Measurements from ENCODE around the gene SMIM17.

The SMIM17 gene

DNA sequence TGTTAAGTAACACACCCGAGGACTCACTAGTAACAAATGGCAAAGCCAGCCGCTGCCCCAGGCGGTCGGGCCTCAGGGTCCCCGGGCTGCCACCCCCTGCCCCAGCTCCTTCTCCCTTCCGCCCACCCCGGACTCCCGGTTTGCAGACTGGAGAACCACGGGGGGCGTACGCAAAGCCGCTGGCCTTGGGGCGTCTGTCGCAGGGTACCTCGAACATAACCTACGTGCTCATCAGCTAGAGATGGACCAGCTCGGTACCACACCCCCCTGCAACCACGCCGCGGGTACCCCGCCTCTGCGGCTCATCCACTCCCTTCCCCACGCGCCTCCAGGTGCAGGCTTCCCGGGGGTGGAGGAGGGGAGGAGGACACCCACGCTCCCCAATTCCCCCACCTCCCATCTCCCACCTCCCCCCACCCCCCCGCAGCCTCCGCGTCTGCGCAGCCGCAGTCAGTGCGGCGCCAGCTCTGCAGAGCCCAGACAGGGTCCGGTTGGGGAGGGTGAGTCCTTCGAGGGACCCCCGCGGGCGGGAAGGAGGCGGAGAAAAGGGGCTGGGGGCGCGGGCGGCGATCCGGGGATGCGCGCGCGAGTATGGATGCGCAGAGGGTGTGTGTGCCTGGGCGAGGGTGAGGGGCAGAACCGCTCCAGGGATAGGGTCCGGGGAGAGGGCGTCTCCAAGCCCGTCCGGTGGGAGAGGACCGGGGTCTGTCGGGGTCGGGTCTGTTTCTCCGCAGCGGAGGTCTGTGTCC lies at the start of gene SMIM17:
SMIM17 (plus strand) TSS at position 449 of the 749 bp plus-strand sequence. CDS start 2,509 bp downstream, outside the sequence.
- DNase-seq (ENCODE audit: low read depth), result no peak

DNA sequence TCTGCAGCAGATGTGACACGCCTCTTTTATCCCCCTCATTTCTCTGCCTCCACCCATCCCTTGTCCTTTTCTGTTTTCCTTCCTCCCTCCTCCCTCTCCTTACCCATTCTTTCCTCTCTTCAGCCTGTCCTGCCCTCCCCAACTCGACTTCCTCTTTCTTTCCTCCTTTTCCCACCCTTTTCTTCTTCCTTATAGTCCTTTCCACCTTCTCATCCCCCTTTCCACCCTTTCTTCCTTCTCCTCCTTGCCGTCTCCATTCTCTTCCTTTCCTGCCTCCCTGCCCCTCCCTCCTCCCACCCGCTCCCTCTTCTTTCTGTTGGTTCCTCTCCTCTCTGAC lies 48.5 kb upstream of the SMIM17 start:
- no peak for DNase-seq (ENCODE audit: low read depth)

DNA sequence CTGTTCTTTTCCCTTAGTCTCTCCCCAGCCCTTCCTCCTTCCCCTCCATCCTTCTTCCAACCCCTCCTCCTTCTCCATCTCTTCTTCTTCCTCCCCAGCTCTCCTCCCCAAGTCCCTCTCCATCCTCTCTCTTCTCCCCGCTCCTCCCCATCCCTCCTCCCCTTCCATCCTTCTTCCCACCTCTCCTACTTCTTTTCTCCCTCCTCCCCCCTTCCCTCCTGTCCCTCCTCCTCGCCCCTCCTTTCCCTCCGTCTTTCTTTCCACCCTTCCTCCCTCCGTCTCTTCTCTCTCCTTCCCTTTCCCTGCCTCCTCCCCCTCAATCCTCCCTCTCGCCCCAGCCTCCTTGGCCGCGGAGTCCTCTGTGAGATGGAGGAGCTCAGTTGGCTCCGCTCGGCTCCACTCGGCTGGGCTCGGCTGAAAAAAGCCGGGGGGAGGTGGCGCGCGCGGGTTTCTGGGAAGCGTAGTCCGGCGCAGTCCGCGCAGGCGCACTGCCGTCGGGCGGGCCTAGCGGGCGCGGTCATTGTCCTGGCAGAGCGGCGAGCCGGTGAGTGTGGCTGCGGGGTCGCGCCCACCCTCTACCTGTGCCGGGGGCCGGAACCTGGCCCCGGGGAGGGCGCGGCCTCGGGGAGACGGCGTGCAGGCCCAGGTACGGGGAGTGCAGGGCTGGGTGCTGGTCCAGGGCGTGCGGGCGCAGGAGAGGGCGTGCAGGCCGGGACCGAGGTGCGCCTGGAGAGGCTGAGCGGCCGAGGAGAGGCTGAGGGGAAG lies 48.0 kb upstream of the SMIM17 start, which contains the start of gene ZNF71:
ZNF71 (plus strand) TSS at position 520 of the 765 bp plus-strand sequence. CDS start 6,257 bp downstream, outside the sequence.
- DNase-seq (ENCODE audit: low read depth), result peak; percentile 84

DNA sequence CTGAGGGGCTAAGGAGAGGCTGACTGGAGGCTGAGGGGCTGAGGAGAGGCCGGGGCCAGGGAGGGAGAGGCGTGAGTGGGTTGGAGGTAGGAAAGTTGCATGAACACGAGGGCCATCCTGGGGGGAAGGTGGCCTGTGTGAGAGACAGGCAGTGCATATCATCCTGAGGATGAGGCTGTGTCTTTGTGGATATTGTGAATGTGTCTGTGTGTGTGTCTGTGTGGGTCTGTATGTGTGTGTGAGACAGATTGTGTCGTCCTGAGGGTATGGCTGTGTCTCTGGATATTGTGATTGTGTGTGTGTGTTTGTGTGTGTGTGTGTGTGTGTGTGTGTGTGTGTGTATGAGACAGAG lies 47.4 kb upstream of the SMIM17 start:
- no peak for DNase-seq (ENCODE audit: low read depth)

DNA sequence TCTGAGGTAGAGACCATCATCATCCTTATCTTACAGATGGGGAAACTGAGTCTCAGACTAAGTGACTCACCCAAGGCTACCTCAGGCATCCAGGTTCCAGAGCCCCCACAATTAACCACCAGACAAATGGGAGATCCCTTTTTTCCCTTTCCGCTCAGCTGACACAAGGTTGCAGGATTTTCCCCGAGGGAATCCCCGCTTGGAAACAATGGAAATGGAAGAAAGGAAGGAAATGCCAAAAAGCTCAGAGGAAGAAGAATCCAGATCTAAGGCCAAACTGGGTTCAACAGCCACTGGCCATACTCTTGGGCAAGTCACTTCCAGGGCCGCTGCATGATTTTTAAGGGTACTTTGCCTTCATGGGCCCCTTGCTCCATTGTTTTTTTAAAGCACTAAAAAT lies 46.3 kb upstream of the SMIM17 start:
- DNase-seq (ENCODE audit: low read depth), result no peak

DNA sequence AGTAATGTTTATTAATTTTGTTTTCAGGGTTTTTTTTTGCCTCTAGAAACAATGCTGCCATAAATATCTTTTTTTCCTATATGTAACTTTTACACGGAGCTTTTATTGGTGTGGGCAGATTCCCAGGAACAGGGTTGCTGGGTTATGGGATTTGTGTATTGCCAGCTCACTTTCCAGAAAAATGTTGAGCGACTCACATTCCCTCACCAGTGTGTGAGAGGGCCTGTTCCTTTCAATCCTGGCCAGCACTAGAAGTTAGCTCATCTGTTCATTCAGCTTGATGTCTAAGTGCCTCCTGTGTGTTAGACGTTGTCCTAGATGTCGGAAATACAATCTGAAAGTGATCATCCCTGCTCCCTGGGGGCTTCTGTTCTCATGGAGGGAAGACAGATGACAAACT lies 45.3 kb upstream of the SMIM17 start:
- no peak for DNase-seq (ENCODE audit: low read depth)

DNA sequence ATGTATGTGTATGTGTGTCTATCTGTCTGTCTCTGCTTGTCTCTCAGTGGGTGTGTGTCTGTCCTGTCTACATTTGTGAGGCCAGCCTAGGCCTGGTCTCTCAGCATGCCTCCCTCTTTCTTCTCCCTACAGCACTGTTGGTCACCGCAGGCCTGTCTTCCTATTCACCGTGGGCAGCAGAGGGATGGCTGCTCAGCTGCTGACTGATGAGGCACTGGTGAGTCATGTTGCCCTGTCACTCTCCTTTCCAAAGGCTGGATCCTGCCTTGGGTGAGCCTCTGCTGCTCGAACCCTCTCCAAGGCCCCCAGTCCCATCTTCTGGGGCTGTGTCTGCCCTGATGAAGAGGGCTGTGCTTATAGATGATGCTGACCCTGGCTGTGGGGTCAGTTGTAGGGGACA lies 41.6 kb upstream of the SMIM17 start:
- DNase-seq (ENCODE audit: low read depth), result no peak

DNA sequence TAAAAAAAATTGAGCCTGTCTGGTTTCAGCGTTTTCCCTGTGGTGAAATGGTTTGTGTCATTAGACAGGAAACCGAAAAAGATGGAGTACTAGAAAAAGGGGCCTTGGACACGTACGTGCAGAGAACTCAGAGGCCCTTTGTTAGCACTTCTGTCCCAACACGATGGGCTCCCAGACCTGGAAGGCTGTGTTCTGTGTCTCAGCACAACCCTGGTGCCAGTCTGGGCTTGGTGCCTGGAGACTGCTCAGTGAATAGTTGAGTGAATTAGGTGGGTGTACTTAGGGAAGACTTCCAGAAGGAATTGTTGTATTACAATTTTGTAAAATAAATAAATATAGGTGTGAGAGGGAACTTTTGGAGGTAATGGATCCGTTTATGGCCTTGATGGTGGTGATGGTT lies 39.1 kb upstream of the SMIM17 start:
- no peak for DNase-seq (ENCODE audit: low read depth)

DNA sequence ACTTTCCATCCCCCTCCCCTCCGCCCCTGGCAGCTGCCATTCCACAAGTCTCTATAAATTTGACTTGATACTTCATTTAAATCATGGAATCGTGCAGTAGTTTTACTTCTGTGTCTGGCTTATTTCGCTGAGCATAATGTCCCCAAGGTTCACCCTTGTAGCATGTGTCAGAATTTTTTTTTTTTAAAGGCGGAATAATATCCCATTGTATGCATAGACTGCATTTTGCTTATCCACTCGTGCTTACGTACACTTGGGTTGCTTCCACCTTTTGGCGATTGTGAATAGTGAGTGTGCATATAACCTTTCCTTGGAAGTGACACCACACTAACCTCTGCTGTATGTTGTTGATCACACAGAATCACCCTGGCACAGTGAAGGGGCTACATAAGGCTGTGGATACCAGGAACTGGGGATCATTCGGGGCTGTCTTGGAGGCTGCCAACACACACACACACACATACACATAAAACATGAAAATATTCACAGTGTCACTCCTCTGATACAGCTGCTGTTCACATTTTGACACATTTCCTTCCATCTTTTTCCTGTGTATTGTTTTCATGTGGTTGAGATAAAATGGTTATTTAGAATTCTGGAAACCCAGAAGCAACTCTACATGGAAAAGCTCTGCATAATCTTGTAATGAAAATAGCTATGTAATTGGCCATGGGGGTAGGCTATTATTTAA lies 34.5 kb upstream of the SMIM17 start:
- DNase-seq (ENCODE audit: low read depth), result no peak

DNA sequence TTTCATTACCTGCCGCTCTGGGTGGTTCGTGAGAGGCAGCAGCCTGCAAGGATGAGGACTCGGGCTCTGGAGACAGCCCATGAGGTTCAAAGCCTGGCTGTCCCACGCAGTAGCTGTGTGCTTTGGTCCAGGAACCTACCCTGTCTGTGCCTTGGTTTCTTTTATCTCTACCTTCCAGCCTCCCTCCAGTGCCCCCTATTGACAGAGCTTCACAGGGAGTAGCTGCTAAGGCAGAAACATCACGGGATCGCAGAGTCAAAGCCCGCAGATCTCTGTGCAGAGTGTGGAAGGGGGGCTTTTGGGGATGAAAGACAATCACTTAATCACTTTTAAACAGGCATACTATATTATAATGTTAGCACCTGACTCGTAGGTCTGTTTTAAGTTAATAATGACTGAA lies 31.7 kb upstream of the SMIM17 start:
- DNase-seq (ENCODE audit: low read depth), result no peak

DNA sequence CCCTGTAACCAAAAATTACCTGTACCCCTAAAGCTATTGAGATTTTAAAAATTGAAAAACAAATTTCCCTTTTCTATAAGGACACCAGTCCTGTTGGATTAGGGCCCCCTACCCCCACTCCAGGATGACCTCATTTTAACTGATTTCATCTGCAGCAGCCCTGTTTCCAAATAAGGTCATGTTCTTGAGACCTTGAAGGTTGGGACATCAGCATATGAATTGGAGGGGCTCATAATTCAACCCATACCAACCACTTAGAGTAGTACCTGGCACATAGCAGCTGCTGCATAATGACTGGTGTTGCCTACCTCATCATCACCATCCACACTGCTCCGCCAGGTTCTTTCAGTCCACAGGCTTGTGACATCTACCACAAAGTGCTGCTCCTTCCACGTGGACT lies 30.2 kb upstream of the SMIM17 start:
- DNase-seq (ENCODE audit: low read depth), result no peak

DNA sequence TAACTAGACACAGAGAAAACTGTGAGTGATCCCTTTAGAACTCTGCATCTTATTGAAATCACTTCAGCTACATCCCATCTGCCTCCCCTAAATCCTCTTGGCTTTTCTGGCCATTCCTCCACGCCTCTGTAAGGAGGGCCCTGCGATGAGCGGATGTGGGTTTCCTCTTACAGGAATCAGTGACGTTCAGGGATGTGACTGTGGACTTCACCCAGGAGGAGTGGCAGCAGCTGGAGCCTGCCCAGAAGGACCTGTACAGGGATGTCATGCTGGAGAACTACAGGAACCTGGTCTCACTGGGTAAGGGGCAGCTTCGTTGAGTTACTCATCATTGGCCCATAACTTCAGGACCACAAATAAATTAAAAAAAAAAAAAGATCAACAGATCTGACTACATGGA lies 29.3 kb upstream of the SMIM17 start:
- no peak for DNase-seq (ENCODE audit: low read depth)

DNA sequence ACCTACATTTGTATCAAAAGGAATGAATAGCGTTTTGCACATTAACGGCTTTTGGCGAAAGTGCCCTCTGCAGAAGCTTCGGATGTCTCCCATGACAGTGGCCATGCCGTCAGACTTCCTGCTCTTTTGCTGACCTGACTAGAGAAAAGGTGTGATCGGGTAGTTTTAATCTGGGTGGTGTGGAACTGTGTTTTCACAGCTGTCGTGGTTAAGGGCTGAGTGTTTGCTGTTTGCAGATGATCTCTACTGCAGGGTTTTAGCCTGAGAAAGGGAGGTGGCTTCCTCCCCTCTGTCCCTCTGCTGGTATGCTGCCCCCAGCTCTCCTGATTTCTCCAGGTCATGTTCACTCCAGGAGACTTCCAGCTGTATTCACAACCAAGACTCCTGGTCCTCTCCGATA lies 25.4 kb upstream of the SMIM17 start:
- no peak for DNase-seq (ENCODE audit: low read depth)

DNA sequence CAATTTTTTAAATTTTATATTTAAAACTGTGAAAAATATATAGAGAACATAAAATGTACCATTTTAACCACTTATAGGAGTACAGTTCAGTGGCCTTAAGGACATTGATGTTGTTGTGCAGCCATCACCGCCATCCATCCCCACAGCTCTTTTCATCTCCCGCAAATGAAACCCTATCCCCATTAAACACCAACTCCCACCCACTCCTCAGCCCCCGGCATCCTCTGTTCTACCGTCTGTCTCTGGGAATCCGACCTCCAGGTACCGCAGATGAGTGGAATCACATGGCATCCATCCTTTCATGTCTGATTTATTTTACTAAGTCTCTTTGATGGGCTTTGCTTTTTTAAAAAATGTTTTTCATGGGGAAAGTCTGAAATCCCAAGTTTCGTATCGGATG lies 23.8 kb upstream of the SMIM17 start:
- no peak for DNase-seq (ENCODE audit: low read depth)

DNA sequence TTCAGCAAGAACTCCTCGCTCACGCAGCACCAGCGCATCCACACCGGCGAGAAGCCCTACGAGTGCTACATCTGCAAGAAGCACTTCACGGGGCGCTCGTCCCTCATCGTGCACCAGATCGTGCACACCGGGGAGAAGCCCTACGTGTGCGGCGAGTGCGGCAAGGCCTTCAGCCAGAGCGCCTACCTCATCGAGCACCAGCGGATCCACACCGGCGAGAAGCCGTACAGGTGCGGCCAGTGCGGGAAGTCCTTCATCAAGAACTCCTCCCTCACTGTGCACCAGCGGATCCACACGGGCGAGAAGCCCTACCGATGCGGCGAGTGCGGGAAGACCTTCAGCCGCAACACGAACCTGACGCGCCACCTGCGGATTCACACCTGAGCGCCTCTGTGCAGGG lies 20.6 kb upstream of the SMIM17 start:
- no peak for DNase-seq (ENCODE audit: low read depth)

DNA sequence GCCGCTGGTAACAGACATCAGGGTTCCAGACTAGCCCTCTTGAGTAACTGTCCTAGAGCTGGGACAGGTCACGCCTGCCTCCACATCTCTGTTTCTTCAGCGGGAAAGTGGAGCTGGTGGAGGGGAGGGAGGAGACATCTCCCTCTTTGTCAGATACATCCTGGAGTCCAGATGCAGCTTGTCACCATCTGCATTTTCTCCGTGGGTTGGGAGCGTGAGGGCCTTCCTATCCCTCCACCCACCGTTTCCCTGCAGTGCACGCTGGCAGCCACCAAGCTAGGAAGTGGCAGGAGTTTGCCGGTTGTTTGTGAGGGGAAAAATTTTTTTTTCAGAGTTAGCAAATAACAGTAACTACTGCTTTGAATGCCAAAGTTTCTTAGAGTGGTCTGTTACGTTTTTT lies 20.0 kb upstream of the SMIM17 start:
- no peak for DNase-seq (ENCODE audit: low read depth)

DNA sequence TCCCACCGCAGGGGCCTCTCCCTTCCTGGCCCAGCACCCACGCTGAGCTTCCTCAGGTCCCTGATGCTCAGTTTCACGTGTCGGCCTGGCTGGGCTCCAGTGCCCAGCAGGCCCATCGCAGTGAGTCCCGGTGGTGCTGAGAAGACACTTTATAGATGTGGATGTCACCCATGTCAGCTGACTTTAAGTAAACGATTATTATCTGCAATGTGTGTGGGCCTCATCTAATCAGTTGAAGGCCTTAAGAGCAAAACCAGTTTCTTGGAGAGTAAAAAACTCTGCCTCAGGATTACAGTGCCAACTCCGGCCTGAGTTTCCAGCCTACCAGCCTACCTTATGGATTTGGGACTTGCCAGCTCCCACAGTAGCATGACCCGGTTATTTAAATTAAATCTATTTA lies 17.3 kb upstream of the SMIM17 start:
- no peak for DNase-seq (ENCODE audit: low read depth)

DNA sequence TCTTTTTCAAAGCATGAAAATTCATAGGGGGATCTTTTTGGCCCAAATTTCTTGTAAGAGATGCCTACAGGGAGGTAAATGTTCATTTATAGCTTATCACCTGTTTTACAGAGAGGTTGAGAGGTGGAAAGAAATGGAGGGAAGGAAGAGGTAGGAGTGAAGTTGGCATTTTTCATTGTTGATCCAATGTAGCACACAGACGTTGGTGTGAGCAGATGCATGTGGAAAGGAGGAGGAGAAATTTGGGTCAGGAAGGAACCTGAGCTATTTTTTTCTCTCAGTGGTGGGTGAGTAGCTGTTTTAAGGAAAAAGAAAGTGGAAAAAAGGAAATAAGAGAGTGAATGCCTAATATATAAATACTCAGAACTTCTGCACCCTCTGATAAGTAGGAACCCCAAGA lies 9.9 kb upstream of the SMIM17 start:
- no peak for DNase-seq (ENCODE audit: low read depth)

DNA sequence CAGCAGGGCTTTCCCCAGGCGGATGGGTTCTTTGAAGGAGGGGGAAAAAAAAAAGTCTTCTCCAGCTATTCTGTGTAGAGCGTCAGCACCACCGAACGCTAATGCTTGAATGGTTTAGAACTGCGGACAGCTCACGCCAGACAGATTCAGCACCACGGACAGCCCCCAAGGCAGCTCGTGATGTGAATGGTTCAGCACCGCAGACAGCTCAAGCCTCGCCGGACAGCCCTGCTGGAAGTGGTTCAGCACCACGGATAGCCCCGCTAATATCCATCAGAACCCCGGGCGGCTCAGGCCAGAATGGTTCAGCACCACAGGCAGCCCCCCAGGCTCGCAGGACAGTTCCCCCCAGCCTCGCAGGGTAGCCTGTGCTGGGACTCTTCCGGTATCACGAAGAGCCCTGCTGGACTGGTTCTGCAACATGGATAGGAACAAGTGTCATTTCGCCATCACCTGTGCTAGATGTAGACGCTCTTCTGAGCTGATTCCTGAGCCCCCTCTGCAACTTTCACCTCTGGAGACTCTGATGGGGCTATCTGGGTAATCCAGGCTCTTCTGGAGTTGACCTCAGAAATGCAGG lies 4.9 kb upstream of the SMIM17 start:
- DNase-seq (ENCODE audit: low read depth), result no peak

DNA sequence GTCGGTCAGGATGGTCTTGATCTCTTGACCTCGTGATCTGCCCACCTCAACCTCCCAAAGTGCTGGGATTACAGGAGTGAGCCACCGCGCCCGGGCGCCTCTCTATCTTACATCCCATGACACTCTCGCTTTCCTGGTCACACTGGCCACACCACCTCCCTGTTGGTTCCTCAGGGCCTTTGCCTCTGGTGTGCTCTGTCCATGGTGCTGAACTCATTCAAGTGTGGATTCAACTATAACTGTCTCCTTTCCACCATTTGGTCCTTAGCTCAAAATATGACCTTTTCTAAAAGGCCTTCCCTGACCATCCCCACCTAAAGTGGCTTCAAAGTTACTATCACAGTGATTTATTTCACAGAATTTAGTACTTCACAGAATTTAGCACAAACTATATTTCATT lies 3.7 kb upstream of the SMIM17 start:
- DNase-seq (ENCODE audit: low read depth), result no peak

DNA sequence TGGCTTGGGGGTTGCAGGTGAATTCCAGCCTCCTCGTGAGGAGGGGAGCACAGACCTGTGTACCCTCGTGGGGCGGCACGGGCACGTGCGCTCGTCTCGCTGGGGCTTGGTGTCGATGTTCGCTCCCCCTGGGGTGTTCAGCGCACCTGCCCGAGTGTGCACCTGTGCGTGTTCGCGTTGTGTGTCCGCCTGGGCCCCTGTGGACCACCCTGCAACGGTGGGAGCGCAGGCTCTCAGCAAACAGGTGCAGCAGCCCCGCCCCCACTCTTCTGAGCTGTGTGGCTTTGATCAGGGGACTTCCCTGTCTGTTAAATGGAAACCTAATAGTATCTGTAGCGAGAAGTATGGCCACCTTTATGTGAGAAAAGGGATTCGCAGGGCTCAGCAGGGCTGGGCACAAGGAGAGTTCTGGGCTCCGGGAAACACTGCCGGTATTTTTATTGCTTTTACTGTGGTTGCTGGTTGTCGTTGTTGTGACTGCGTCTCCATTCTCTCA lies 549 bp downstream of the SMIM17 start:
- no peak for DNase-seq (ENCODE audit: low read depth)

DNA sequence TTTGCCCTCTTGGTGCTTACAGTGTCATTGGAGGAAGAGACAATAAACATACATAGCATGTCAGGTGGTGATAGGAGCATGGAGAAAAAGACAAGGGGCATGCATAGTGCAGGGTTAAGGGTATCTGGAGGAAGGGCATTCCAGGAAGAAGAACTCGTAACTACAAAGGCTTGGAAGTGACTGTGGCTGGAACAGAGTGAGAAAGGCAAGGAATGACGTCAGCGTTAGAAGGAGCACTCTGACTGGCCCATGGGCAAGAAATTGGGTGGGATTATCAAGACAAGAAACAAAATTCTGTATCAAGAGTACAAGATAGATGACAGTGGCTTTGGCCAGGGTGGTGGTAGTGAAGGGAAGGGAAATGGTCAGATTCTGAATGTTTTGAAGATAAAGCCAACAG lies 11.2 kb downstream of the SMIM17 start:
- no peak for DNase-seq (ENCODE audit: low read depth)
